HG02642 (cell line): ENCODE data around the gene DEDD.

ENCODE experiments used
- ATAC-seq: cut with Tn5 transposase; IDR thresholded peaks from one replicate; pipeline ENCODE4 v1.9.1; 2021; ENCODE audit warnings: mild to moderate bottlenecking; ENCODE audit not compliant: unreplicated experiment, poor library complexity

DEDD gene, protein sequence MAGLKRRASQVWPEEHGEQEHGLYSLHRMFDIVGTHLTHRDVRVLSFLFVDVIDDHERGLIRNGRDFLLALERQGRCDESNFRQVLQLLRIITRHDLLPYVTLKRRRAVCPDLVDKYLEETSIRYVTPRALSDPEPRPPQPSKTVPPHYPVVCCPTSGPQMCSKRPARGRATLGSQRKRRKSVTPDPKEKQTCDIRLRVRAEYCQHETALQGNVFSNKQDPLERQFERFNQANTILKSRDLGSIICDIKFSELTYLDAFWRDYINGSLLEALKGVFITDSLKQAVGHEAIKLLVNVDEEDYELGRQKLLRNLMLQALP

GRCh38 chr1:161132410-161133219 lies at the start of gene DEDD:
Gene DEDD (minus strand): TSS chr1:161132667. CDS start chr1:161124462, 8,205 bp downstream.
- peak; percentile 93 for ATAC-seq

DNA sequence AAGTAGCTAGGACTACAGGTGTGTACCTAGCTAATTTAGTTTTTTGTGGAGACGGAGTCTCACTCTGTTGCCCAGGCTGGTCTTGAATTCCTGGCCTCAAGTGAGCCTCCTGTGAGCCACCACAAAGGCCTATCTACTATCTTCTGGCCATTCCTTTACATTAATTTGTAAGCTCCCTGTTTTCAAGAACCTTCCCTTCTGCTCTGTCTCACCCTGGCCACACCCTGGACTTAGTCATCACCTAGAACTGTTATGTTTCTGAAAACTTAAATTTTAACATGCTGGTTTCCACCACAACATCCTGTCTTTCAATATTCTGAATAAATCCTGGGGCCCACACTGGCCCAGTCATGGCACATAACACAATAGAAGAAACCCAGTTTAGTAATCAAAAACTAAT lies 49.7 kb upstream of the DEDD start:
- ATAC-seq: no peak

DNA sequence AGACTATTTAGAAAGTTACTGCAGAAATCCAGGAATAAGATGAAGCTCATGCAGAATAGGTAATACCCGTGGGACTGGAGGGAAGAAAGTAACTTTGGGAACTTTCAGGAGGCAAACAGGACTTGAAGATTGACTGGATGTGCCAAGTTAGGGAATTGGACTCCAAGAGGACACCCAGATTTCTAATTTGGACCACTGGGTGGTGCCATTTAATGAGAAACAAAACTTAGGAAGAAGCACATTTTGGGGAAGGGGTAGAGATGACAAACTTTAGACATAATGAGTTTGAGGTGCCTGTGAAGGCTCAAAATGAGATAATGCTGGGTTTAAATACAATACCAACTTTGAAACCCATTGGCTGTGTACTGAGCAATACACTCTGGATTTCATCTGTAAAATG lies 48.2 kb upstream of the DEDD start:
- ATAC-seq: no peak

- no peak for ATAC-seq
Observed at GRCh38 chr1:161179698-161180097, 47.2 kb upstream of the DEDD start.

GRCh38 chr1:161177936-161178244 lies 45.4 kb upstream of the DEDD start:
- ATAC-seq: no peak

DNA sequence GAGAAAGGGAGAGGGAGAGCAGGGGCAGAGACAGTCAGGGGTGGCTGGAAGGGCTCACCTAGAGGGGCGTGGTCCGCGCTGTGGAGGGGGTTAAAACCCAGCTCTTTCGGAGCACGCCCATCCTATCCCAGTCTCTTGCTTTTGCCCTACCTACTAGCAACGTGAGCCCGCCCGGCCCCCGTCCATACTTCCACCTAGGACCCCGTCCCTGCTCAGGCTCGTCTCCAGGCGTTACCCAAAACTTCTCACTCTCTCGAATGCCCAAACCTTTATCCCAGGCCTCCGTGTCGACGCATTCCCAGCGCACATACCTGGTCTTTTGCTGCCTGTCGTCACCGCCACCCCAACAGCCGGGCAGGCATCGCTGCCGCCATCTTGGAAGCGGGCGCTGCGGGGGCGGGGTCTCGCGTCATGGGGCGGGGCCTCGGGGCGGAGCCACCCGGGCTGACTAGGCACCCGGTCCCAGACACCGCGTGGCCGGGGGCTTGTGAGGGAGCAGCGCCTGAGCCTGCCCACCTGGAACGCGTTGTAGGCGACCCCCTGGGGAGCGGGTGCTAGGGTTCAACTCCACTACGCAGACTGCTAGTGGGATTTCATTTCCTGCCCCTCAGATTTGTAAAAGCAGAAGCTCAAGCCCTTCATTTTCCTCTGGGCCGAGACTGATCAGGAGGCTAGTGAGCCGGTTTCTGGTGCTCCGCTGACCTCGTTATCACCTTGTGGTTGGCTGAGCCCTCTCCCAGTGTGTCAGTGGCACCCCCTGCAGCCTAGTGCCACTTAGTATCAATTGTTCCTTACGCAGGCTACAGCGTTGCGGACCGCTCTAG lies 44.9 kb upstream of the DEDD start, which contains the start of gene B4GALT3:
TSS of gene B4GALT3 (minus strand) at position 396 of the 824 bp plus-strand sequence. CDS start 1,447 bp downstream, outside the sequence.
- peak; percentile 87 for ATAC-seq

DNA sequence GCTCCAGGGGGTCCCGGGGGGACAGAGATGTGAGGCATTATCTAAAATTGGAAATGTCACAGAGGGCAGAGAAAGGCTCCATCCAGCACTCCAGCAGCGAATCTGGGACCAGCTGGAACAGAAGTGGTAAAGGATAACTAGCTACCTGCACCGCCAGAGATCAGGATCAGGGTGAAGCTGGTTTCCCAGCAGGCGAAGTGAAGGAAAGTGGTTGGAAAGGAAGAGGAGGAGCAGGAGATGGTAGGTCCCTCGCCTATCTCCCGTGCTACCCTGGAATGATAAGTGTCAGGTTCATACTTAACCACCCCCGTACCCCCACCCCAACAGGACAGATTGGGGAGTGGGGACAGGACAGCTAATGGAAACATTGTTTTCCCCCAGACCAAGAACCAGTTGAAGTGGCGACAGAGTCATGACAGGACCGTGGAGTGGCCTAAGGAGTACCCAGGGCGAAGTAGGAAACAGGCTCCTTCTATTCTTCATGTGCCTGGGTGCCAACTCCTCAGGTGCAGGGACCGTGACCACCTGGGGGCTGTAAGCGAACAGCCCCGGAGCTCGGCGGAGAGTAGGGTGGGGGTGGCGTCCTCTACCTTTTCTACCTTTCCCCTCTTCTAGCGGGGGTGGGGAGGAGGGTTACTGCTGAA lies 44.1 kb upstream of the DEDD start:
- no peak for ATAC-seq

GRCh38 chr1:161175771-161176453 lies 43.4 kb upstream of the DEDD start:
- ATAC-seq: no peak

DNA sequence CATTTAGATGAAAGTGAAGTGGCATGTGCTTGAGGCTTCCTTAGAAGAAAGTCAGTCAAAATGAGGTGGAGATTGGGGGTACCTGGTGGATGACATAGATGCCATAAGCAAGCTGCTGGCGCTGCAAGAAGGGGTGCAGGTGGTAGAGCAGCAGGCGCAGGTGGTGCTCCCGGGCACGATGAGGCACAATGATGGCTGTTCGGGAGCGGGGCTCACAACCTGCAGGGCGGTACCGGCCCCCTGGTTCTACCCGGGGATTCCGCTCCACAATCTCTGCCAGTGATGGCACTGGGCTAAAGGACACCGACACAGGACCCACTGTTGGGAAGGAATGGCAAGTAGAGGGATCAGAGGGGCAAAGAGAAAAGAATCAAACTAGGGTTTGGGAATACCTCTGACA lies 42.4 kb upstream of the DEDD start:
- no peak for ATAC-seq

DNA sequence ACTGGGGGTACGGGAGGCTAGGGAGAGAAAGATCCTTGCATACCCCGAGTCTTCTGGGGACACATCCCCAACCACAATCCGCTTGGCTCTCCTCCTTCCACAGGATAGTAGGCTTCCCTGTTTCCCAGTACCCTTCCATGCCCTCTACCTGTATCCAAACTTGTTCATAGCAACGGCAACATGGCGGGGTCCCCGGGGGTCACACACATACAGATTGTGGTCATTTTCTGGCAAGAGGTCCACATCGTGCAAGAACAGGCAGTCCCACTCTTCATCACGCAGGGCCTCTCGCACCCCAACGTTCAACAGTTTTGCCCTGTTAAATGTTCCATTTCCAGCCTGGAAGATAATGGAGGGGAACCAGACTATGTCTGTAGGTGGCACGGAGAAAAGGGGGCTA lies 41.2 kb upstream of the DEDD start:
- no peak for ATAC-seq

DNA sequence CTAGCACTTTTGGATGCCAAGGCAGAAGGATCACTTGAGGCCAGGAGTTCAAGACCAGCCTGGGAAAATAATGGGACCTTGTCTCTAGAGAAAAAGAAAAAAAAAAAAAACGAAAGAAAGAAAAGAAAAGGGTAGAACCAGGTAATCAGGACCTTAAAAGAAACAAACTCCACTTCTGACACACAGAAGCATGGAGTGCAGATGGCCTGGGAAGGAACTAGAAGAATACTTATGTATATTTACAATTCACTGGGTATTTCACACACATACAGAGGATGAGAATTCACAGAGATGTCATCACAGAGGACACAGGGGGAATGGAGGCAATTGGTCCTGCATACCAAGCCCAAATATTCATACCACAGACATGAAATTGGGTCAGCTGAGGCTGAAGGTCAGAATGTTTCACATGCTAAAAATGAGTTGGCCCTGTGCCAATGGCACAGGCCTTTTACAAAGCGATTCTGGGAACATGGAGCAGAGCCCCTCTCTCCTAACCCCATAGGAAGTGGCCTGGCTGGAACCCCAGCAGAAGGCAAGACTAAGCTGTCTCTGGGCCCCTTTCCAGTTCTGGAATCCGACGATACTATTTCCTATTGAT lies 40.4 kb upstream of the DEDD start:
- no peak for ATAC-seq

GRCh38 chr1:161172349-161172748 lies 39.9 kb upstream of the DEDD start:
- ATAC-seq: no peak

DNA sequence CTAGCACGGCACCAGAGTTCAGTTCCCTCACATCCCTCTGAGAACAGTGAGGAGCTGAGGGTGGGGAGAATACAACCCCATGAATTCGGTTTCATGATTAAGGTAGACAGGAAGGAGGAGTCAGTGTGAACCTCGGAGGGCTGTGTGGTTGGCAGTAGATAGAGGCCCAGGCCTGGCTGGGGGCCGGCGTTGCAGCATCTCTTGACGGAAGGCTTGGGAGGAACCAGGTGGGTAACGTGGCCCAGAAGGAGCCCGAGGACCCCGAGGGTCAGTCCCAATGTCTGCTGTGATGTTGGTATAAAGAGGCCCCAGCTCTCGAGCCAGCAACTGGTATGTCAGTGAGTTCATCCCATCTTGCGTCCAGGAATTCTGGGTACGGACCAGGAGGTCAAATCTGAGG lies 39.2 kb upstream of the DEDD start:
- no peak for ATAC-seq

- no peak for ATAC-seq
Observed at GRCh38 chr1:161171191-161171590, 38.7 kb upstream of the DEDD start.

- ATAC-seq: no peak
Observed at GRCh38 chr1:161168906-161169305, 36.4 kb upstream of the DEDD start.

DNA sequence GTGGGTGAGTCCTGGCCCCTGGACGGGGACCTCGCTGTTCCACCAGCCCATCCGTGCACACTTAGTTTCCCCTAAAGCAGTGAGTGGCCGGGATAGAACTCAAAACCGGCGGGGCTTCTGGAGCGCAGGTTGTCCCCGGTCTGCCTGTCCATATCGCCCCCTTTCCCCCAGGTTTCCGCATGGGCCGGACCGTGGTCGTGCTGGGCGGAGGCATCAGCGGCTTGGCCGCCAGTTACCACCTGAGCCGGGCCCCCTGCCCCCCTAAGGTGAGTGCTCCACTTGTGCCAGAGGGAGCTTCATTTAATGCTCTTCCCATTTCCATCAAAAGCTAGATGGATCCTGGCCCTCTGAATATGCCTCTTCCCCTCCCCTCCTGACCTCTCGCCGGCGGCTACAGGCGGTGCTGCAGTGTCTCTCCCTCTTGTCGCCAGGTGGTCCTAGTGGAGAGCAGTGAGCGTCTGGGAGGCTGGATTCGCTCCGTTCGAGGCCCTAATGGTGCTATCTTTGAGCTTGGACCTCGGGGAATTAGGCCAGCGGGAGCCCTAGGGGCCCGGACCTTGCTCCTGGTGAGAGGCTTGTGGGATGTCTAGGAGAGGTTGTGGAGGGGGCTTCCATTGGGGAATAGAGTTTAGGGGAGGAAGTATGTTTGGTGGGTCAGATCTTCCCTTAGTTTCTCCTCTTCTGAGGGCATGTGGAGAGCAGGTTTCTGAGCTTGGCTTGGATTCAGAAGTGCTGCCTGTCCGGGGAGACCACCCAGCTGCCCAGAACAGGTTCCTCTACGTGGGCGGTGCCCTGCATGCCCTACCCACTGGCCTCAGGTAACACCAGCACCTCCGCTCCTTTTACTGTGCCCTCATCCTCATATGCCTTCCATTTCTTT lies 34.4 kb upstream of the DEDD start:
- ATAC-seq: no peak

- ATAC-seq: peak; percentile 92
Observed at GRCh38 chr1:161165742-161166668, 33.5 kb upstream of the DEDD start, which contains the start of gene PPOX. Gene PPOX (plus strand): TSS chr1:161166426. CDS start chr1:161166848, 422 bp downstream.
